Measurements from ENCODE around the gene DDX39A.
"Not testable (repeated sequence)": the region's sequence is repeated elsewhere in the genome, so short reads cannot be mapped to it uniquely, and the experiment has no call there.

Gene DDX39A

GRCh38 chr19:14407605-14408484 lies 11.3 kb downstream of the DDX39A start:
- DNase-seq, result no peak

GRCh38 chr19:14406645-14407401 lies 12.3 kb downstream of the DDX39A start:
- DNase-seq, result no peak

GRCh38 chr19:14405758-14406644 lies 13.1 kb downstream of the DDX39A start:
- peak; percentile 39 for DNase-seq

GRCh38 chr19:14405380-14405757 lies 13.8 kb downstream of the DDX39A start:
- no peak for DNase-seq

GRCh38 chr19:14404312-14404711 lies 14.8 kb downstream of the DDX39A start:
- no peak for DNase-seq

GRCh38 chr19:14403145-14403930 lies 15.8 kb downstream of the DDX39A start:
- not testable (repeated sequence) for DNase-seq

GRCh38 chr19:14402332-14403144 lies 16.6 kb downstream of the DDX39A start:
- no peak for DNase-seq

GRCh38 chr19:14401468-14402195 lies 17.5 kb downstream of the DDX39A start:
- no peak for DNase-seq

GRCh38 chr19:14400951-14401431 lies 18.1 kb downstream of the DDX39A start:
- no peak for DNase-seq

- DNase-seq, result not testable (repeated sequence)
Observed at GRCh38 chr19:14397168-14397567, 22.0 kb downstream of the DDX39A start.

- not testable (repeated sequence) for DNase-seq
Observed at GRCh38 chr19:14396730-14397129, 22.4 kb downstream of the DDX39A start.

GRCh38 chr19:14395710-14396336 lies 23.3 kb downstream of the DDX39A start:
- DNase-seq, result no peak

GRCh38 chr19:14395262-14395661 lies 23.9 kb downstream of the DDX39A start:
- DNase-seq, result no peak

- no peak for DNase-seq
Observed at GRCh38 chr19:14394167-14394566, 25.0 kb downstream of the DDX39A start.

- DNase-seq, result no peak
Observed at GRCh38 chr19:14393329-14393728, 25.8 kb downstream of the DDX39A start.

- no peak for DNase-seq
Observed at GRCh38 chr19:14391156-14391821, 27.9 kb downstream of the DDX39A start.

- DNase-seq, result no peak
Observed at GRCh38 chr19:14390548-14390947, 28.6 kb downstream of the DDX39A start.

- DNase-seq, result no peak
Observed at GRCh38 chr19:14385492-14385891, 33.6 kb downstream of the DDX39A start.

Measured in SIG-M5 (cell line).